Measurements from ENCODE around the gene WDPCP. TPM values are rescaled to one million over a fixed set of nuclear protein-coding genes. Genes with fewer than 3 reads are reported as not detected.

The WDPCP gene
- total and polyA plus RNA-seq, 10 of the 15 experiments (the other 5 are each of a cell fraction or from before 2014, with no cell fraction given), result 2.1 to 7.9 (median 4.6) TPM

- Histone ChIP-seq H2AFZ (ENCODE audit: control insufficient read depth, low read depth, low read length) (no peak overlapping the region), H3K27ac (ENCODE audit: control insufficient read depth, insufficient read depth) (no peak overlapping the region), H3K27me3 (replicated peaks in 1 of 2; ENCODE audit: control insufficient read depth in 2 of 2, insufficient read depth in 2 of 2, low read length in 1 of 2) (no peaks in the 10 kb centered on the region), H4K20me1 (ENCODE audit: control insufficient read depth, insufficient read depth) (no peaks in the 10 kb centered on the region), H3K9me3 (replicated peaks; ENCODE audit: control insufficient read depth, insufficient read depth, low read length) (no peaks in the 10 kb centered on the region), H3K4me2 (ENCODE audit: control insufficient read depth, insufficient read depth) (no peak overlapping the region), H3K9ac (ENCODE audit: control insufficient read depth, insufficient read depth, low read length) (no peak overlapping the region), H3K36me3 (ENCODE audit: control insufficient read depth in 2 of 2, insufficient read depth in 2 of 2, low read length in 1 of 2) (peaks cover under 1 to 30% of the 10 kb centered on the region in 2 experiments), H3K4me1 (ENCODE audit: control insufficient read depth, insufficient read depth, low read length) (0 out of 2 replicates have a peak, but pooled peaks cover 3% of the 10 kb centered on the region), H3K79me2 (ENCODE audit: control insufficient read depth, insufficient read depth, low read length) (peaks cover 33% of the 10 kb centered on the region), H3K4me3 (no peak overlapping the region)
- no peak for TF ChIP-seq TCF7 (IDR thresholded peaks at IDR 0.05; ENCODE audit: borderline replicate concordance)
- TF ChIP-seq ZNF217 (IDR thresholded peaks at IDR 0.05), result no peak
- TF ChIP-seq USF1 (IDR thresholded peaks at IDR 0.05; ENCODE audit: borderline replicate concordance, extremely low read length, insufficient read depth, low read depth, low read length), result no peak
- no peak for TF ChIP-seq MTA2 (IDR thresholded peaks at IDR 0.05; ENCODE audit: low read depth)
- TF ChIP-seq MYC (IDR thresholded peaks at IDR 0.05; ENCODE audit: insufficient read depth, insufficient read length, insufficient replicate concordance, low read length, severe bottlenecking), result no peak
- no peak for TF ChIP-seq ZSCAN29 (IDR thresholded peaks at IDR 0.05)
- no peak for TF ChIP-seq SIN3A (IDR thresholded peaks at IDR 0.05; ENCODE audit: low read depth, low read length)
- no peak for TF ChIP-seq KLF5 (IDR thresholded peaks at IDR 0.05; ENCODE audit: partially characterized antibody)
- no peak for TF ChIP-seq PKNOX1 (IDR thresholded peaks at IDR 0.05)
- no peak for TF ChIP-seq ZNF687 (IDR thresholded peaks at IDR 0.05)
- TF ChIP-seq NR2C2 (IDR thresholded peaks at IDR 0.05; ENCODE audit: borderline replicate concordance, control insufficient read depth, insufficient read length, low read depth), result no peak
- no peak for TF ChIP-seq JUND (IDR thresholded peaks at IDR 0.05; ENCODE audit: low read depth, low read length)
- no peak for TF ChIP-seq SMARCA5 (IDR thresholded peaks at IDR 0.05)
- no peak for TF ChIP-seq MTA3 (IDR thresholded peaks at IDR 0.05; ENCODE audit: borderline replicate concordance, low read length)
- TF ChIP-seq NFIC (IDR thresholded peaks at IDR 0.05; ENCODE audit: low read depth, low read length), result no peak
- TF ChIP-seq ESRRA (IDR thresholded peaks at IDR 0.05; ENCODE audit: low read length), result no peak
- TF ChIP-seq RBBP5 (conservative IDR thresholded peaks at IDR 0.05), result no peak
- ChIA-PET POLR2A (interaction anchor here (0.9 to 1.8 kb wide), 2 partner anchors 8 to 12 kb away, joined by 3 to 5 read pairs; partner anchors contain the start of gene WDPCP), RAD21 (ENCODE audit: unreplicated experiment) (no interaction called here), SMC1A (ENCODE audit: uncharacterized antibody, unreplicated experiment) (interaction anchor here (0.6 to 1.0 kb wide), 3 partner anchors 9 to 774 kb away, joined by 3 read pairs; no protein-coding TSS in a partner anchor), CTCF (interaction anchor here (0.8 to 1.5 kb wide), 2 partner anchors 10 to 28 kb away, joined by 3 to 4 read pairs; no protein-coding TSS in a partner anchor)
- BruUV-seq (replicated peaks), result no TSS peak
- DNase-seq (ENCODE audit: low read depth, low spot score) (no peak), ATAC-seq (no peak), FAIRE-seq (no peak)
- in situ Hi-C loops (cut with MboI) (no loop called here), intact Hi-C loops (cut with micrococcal nuclease; ENCODE audit: unreplicated experiment) (no loop called here)
- 100% methylated on average over 2 of the region's 2 CpGs for WGBS (ENCODE audit: insufficient coverage, insufficient replicate concordance, low lambda C conversion rate, missing lambda C conversion rate)
Measured at GRCh38 chr2:63596401-63596883, 8.2 kb upstream of the WDPCP start.
